GM12872 (cell line): Measurements from ENCODE around the gene CNPY4.

Source experiments
- TF ChIP-seq, protein P1 (sequence below): IDR thresholded peaks from 3 replicates; pipeline ENCODE4 v1.5.1; 2011; ENCODE audit warnings: low read depth, mild to moderate bottlenecking, low read length, moderate library complexity; ENCODE audit not compliant: insufficient read depth

CNPY4 gene

DNA sequence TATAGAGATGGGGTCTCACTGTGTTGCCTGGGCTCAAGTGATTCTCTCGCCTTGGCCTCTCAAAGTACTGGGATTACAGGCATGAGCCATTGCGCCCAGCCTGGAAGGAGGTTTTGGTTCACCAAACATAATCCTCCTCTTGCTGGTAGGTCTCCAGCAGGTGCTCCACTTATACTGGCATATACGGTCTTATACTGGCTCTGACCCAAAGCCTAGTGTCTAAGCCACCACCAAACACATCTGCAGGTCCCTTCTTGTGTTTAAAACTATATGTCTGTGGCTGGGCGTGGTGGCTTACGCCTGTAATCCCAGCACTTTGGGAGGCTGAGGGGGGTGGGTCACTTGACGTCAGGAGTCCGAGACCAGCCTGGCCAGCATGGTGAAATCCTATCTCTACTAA is 12.7 kb downstream of the CNPY4 start:
- TF ChIP-seq, protein P1, sequence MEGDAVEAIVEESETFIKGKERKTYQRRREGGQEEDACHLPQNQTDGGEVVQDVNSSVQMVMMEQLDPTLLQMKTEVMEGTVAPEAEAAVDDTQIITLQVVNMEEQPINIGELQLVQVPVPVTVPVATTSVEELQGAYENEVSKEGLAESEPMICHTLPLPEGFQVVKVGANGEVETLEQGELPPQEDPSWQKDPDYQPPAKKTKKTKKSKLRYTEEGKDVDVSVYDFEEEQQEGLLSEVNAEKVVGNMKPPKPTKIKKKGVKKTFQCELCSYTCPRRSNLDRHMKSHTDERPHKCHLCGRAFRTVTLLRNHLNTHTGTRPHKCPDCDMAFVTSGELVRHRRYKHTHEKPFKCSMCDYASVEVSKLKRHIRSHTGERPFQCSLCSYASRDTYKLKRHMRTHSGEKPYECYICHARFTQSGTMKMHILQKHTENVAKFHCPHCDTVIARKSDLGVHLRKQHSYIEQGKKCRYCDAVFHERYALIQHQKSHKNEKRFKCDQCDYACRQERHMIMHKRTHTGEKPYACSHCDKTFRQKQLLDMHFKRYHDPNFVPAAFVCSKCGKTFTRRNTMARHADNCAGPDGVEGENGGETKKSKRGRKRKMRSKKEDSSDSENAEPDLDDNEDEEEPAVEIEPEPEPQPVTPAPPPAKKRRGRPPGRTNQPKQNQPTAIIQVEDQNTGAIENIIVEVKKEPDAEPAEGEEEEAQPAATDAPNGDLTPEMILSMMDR = no peak

DNA sequence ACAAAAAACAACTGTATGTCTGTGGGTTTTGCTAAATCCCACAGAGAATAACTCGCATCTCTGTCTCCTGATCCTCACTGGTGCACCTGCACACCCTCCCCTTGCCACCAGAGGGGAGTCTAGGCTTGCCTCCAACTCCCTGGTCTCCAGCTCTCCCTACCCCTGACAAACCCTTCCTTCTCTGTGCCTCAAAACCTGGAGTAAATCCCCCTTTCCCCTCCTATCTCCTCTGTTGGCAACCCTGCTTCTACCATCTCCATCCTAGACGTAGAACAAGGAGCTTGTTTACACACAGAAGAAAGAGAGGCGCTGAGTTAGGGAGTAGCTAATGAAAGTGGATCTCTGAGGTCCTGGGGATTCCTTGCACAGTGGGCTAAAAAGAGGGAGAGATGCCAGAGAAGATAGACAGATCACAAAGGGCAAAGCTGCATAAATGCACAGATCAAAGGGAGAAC is 13.3 kb downstream of the CNPY4 start:
- TF ChIP-seq, protein P1 = peak; percentile 99

DNA sequence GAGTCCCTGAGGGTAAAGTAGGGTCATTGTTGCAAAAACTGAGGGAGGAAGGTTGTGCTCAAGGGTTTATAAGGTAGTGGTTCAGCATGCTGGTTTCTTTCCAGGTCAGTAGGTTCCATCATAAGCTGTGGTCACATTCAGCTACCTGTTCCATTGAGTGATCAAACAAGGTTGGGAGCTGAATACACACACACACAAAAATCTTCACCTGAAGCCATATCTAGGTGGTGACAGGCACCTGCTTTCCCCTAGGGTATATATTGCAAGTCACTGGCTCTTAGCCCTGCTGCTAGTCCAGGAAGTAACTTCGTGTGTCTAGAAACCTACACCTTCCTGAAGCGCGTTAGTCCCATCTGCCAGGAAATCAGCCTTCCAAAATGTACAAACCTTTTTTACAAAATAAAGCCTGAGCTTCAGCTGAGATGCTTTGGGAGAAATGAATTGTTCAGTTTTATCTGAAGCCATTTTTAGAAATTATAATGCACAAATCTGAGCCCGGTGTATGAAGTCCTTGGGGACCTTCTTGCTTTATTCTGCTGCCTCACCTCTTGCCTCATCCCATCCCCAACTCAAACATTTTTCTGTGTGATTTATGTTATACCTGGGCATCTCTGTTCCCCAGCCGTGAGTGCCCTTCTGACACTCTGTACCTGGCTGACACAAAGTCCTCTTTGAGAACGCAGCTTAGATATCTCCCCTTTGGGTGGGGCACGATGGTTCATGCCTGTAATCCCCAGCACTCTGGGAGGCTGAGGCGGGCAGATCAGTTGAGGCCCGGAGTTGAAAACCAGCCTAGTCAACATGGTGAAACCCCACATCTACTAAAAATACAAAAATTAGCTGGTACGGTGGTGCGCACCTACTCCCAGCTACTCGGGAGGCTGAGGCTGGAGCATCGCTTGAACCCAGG is 18.7 kb downstream of the CNPY4 start:
- TF ChIP-seq, protein P1 = no peak

DNA sequence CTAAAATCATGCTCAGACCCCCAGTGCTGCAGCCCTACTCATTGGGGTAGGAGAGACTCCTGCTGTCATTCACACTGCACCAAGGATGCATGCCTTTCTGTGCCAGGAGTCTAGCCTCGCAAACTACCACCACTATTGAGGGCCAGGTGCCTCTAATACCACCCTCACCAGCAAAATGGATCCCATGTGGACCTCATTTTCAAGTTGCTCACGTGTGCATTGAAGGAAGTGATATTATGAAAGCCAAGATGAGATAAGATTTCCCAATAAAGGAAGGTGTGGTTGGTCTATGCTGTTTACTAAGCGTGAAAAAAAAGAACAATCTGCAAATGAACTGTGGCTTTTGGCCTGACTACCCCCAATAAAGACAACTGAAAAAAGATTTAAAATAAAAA is 22.1 kb downstream of the CNPY4 start:
- TF ChIP-seq, protein P1 = no peak

DNA sequence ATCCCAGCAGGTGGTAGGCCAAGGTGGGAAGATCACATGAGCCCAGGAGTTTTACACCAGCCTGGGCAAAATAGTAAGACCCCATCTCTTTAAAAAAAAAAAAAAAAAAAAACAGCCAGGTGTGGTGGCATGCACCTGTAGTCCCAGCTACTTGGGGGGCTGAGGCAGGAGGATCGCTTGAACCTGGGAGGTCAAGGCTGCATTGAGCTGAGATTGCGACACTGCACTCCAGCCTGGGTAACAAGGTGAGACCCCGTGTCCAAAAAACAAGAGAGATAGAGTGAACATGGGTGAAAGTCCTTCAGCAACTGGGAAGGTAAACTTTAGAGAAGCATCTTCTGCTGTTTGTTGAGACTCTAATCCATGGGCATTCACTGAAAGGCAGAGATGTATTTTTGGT is 23.0 kb downstream of the CNPY4 start:
- TF ChIP-seq, protein P1 = no peak

DNA sequence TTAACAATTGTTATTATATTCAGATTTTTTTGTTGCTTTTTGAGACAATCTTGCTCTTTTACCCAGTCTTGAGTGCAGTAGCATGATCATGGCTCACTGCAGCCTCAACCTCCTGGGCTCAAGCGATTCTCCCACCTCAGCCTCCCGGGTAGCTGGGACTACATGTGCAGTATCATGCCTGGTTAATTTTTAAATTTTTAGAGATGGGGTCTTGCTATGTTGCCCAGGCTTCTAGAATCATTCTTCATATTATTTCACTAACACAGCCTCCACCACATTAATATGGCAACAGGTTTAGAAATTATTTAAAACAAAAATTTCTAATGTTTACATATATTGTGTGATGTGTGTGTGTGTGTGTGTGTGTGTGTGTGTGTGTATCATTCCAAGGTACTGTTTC is 27.8 kb downstream of the CNPY4 start:
- TF ChIP-seq, protein P1 = no peak

DNA sequence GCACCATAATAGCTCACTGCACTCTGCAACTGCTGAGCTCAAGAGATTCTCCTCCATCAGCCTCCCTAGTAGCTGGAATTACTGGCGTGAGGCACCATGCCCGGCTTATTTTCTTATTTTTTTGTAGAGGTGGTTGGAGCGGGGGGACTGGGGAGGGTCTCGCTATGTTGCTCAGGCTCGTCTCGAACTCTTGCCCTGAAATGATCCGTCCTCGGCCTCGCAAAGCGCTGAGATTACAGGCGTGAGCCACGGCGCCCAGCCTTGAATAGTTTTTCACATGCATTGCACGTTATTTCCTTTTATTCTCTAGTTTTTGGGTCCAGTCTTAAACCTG is 28.8 kb downstream of the CNPY4 start:
- TF ChIP-seq, protein P1 = no peak
